ENCODE data around the gene AP1G2. TPM values are rescaled to one million over a fixed set of nuclear protein-coding genes. Genes with fewer than 3 reads are reported as not detected.

Gene AP1G2
- total and polyA plus RNA-seq, 2 of the 13 experiments (the other 11 are each of a cell fraction or from before 2014, with no cell fraction given) = 96.9 to 611 TPM

DNA sequence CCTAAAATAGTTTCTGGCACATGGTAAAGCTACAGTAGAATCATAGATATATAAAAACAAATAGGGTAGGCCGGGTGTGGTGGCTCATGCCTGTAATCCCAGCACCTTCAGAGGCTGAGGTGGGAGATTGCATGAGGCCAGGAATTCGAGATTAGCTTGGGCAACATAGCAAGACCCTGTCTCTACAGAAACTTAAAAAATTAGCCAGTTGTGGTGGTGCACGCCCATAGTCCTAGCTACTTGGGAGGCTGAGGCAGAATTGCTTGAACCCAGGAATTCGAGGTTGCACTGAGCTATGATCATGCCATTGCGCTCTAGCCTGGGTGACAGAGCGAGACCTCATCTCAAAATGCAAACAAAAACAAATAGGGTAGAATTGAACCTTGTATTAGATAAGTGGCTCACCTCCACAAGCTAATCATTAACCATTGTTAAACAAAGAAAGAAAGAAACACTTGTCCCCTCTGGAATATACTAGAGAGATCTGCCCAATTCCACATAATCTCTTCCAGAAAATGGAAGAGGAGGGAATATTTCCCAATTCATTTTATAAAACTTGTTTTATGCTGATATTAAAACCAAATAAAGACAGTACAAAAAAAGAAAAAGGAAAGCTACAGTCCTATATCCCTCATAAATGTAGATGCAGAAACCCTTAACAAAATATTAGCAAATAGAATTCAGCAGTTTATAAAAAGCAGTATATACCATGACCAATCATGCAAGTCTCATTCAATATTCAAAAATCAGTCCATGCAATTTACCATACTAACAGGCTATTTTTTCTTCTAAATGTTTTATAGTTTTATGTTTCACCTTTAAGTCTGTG is 45.9 kb upstream of the AP1G2 start (continued):
- TF ChIP-seq, protein P1, sequence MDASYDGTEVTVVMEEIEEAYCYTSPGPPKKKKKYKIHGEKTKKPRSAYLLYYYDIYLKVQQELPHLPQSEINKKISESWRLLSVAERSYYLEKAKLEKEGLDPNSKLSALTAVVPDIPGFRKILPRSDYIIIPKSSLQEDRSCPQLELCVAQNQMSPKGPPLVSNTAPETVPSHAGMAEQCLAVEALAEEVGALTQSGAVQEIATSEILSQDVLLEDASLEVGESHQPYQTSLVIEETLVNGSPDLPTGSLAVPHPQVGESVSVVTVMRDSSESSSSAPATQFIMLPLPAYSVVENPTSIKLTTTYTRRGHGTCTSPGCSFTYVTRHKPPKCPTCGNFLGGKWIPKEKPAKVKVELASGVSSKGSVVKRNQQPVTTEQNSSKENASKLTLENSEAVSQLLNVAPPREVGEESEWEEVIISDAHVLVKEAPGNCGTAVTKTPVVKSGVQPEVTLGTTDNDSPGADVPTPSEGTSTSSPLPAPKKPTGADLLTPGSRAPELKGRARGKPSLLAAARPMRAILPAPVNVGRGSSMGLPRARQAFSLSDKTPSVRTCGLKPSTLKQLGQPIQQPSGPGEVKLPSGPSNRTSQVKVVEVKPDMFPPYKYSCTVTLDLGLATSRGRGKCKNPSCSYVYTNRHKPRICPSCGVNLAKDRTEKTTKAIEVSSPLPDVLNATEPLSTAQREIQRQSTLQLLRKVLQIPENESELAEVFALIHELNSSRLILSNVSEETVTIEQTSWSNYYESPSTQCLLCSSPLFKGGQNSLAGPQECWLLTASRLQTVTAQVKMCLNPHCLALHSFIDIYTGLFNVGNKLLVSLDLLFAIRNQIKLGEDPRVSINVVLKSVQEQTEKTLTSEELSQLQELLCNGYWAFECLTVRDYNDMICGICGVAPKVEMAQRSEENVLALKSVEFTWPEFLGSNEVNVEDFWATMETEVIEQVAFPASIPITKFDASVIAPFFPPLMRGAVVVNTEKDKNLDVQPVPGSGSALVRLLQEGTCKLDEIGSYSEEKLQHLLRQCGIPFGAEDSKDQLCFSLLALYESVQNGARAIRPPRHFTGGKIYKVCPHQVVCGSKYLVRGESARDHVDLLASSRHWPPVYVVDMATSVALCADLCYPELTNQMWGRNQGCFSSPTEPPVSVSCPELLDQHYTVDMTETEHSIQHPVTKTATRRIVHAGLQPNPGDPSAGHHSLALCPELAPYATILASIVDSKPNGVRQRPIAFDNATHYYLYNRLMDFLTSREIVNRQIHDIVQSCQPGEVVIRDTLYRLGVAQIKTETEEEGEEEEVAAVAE (CRISPR knock-in tag; IDR thresholded peaks at IDR 0.05; ENCODE audit: borderline replicate concordance) = 0 out of 2 replicates have a peak, but pooled peaks have one; percentile 25
- TF ChIP-seq, protein P2, sequence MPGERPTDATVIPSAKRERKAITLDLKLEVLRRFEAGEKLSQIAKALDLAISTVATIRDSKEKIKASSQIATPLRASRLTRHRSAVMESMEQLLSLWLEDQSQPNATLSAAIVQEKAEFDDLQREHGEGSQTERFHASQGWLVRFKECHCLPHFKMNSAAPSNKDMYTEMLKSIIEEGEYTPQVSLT (CRISPR knock-in tag; IDR thresholded peaks at IDR 0.05; ENCODE audit: borderline replicate concordance, low read depth) = no peak
- TF ChIP-seq FOSL2 (CRISPR knock-in tag; IDR thresholded peaks at IDR 0.05) (peak; percentile 85), ZNF670 (CRISPR knock-in tag; IDR thresholded peaks at IDR 0.05; ENCODE audit: borderline replicate concordance) (no peak), HDAC6 (IDR thresholded peaks at IDR 0.05; ENCODE audit: low read depth, low read length) (no peak; the same call in 1 of the 2 replicates), ZNF737 (CRISPR knock-in tag; IDR thresholded peaks at IDR 0.05; ENCODE audit: borderline replicate concordance) (no peak), ZNF253 (CRISPR knock-in tag; IDR thresholded peaks at IDR 0.05; ENCODE audit: borderline replicate concordance) (no peak), ZNF564 (CRISPR knock-in tag; IDR thresholded peaks at IDR 0.05) (0 out of 2 replicates have a peak, but pooled peaks have one; percentile 65), ZNF570 (CRISPR knock-in tag; IDR thresholded peaks at IDR 0.05; ENCODE audit: borderline replicate concordance) (no peak), HOXA3 (CRISPR knock-in tag; IDR thresholded peaks at IDR 0.05) (peak; percentile 80), MYC (CRISPR knock-in tag; IDR thresholded peaks at IDR 0.05; ENCODE audit: borderline replicate concordance) (no peak; the same call in 1 of the 2 replicates)
- TF ChIP-seq, protein P3, sequence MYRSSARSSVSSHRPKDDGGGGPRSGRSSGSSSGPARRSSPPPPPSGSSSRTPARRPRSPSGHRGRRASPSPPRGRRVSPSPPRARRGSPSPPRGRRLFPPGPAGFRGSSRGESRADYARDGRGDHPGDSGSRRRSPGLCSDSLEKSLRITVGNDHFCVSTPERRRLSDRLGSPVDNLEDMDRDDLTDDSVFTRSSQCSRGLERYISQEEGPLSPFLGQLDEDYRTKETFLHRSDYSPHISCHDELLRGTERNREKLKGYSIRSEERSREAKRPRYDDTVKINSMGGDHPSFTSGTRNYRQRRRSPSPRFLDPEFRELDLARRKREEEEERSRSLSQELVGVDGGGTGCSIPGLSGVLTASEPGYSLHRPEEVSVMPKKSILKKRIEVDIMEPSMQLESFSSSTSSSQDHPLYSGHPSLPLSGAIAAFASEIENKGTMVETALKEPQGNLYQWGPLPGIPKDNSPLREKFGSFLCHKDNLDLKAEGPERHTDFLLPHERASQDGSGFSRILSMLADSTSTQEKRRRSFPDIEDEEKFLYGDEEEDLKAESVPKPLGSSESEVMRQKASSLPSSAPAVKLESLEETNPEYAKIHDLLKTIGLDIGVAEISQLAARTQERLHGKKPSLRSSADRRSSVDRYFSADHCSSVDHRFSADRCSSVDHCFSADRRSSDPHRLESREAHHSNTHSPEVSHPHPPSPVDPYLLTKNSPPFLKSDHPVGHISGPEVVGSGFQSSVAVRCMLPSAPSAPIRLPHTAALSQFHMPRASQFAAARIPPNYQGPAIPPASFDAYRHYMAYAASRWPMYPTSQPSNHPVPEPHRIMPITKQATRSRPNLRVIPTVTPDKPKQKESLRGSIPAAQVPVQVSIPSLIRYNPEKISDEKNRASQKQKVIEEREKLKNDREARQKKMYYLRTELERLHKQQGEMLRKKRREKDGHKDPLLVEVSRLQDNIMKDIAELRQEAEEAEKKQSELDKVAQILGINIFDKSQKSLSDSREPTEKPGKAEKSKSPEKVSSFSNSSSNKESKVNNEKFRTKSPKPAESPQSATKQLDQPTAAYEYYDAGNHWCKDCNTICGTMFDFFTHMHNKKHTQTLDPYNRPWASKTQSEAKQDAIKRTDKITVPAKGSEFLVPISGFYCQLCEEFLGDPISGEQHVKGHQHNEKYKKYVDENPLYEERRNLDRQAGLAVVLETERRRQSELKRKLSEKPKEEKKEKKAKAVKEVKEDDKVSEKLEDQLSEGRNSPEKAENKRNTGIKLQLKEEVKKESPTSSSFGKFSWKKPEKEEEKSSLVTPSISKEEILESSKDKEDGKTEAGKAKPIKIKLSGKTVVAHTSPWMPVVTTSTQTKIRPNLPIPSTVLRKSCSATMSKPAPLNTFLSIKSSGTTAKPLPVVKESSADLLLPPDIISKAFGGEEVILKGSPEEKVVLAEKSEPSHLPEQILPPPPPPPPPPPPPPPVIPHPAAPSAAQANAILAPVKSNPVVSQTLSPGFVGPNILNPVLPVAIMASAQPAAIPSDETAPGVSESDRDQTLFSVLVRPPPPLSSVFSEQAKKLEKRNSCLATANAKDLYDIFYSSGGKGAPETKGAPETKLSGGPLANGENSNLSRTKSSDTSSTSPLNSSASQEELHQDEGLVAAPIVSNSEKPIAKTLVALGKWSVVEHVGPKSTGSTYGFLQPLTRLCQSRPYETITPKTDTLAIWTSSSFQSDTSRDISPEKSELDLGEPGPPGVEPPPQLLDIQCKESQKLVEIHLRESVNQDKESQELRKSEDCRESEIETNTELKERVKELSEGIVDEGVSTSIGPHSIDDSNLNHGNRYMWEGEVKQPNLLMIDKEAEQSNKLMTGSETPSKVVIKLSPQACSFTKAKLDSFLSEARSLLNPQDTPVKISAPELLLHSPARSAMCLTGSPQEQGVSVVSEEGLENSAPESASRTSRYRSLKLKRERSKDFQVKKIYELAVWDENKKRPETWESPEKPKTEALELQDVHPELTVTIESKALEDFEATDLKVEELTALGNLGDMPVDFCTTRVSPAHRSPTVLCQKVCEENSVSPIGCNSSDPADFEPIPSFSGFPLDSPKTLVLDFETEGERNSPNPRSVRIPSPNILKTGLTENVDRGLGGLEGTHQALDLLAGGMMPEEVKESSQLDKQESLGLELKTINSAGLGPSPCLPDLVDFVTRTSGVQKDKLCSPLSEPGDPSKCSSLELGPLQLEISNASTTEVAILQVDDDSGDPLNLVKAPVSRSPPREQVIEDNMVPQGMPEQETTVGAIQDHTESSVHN (CRISPR knock-in tag; IDR thresholded peaks at IDR 0.05) = no peak
